AG04450 (cell line): ENCODE results near the gene AKAP5. TPM values are rescaled to one million over a fixed set of nuclear protein-coding genes. Genes with fewer than 3 reads are reported as not detected.

Source experiments
- CTCF ChIA-PET: fragments of 300-600, 350-600 bp; formaldehyde crosslinking; extraction: SDS; loops from one replicate; lab custom pipeline; 2022; ENCODE audit warnings: antibody characterized with exemption, inconsistent platforms; lab: Charles Lee
- POLR2A ChIA-PET: fragments of 350-600 bp; formaldehyde crosslinking; extraction: SDS; loops from one replicate; lab custom pipeline; 2021; ENCODE audit warnings: antibody characterized with exemption, inconsistent platforms; lab: Yijun Ruan, JAX
- DNase-seq: peaks from one replicate; pipeline ENCODE4 v3.0.0-alpha.2; 2011; ENCODE audit warnings: low read depth, low spot score
- H3K27ac ChIP-seq: one replicate; pipeline ENCODE4 v1.5.1; 2012; ENCODE audit warnings: low read depth, low read length, control low read depth
- H3K27me3 ChIP-seq: one replicate; pipeline ENCODE4 v1.6.0; 2012; ENCODE audit warnings: low read length; ENCODE audit not compliant: control insufficient read depth, insufficient read depth
- H3K4me3 ChIP-seq: 2 replicates; pipeline ENCODE4 v1.5.1; 2011; ENCODE audit warnings: mild to moderate bottlenecking, low read depth, low read length, control low read depth
- H3K9me3 ChIP-seq: 2 replicates; pipeline ENCODE4 v1.5.1; 2012; ENCODE audit warnings: low read length; ENCODE audit not compliant: control insufficient read depth, insufficient read depth
- polyA plus RNA-seq: library from polyadenylated mRNA; depleted of rRNA; stranded (reverse); fragments of >200 nt; gene quantifications from 2 replicates; pipeline ENCODE4 v1.2.3, GENCODE V29; 2011
- TF ChIP-seq, protein P1 (sequence below): IDR thresholded peaks from 2 replicates; pipeline ENCODE4 v1.5.1; 2011; ENCODE audit warnings: low read depth, low read length, control low read depth, inconsistent platforms

The AKAP5 gene
- polyA plus RNA-seq, 1 experiment = 0.77 TPM

DNA sequence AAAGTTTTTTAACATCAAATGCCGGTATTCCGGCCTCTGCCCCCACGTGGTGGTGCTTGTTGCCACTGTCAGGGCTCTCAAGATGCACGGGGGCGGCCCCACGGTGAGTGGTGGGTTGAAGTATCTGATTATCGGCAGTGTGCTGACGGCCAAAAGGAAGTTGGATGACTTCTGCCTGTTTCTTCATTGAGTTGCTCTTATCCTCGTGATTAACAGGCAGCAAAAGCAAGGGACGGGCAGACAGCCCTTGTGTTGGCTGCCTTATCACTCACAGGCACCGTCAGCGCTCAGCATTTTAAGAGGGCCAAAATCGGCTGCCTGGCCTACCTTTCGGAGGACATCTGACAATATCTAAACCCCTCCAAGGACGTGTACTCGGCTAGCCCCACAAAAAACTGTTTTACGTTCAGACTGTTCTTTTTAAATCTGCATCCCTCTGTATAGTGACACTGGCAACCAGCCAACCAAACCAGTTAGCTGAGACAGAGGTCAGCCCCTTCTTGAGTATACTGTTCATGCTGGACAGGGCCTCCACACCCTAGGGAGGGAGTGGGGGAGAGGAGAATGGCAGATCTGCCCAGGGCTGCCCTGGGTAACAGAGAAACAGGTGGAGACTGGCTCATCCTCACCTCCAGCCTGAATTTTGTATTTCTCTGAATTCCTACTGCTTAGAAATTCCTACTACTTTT, 22.9 kb upstream of the AKAP5 start:
- Histone ChIP-seq H3K4me3 (no peak overlapping the region), H3K9me3 (no peaks in the 10 kb centered on the region), H3K27ac (no peak overlapping the region), H3K27me3 (no peaks in the 10 kb centered on the region)
- ChIA-PET POLR2A (no interaction called here), CTCF (interaction anchor here (1.8 kb wide), 1 partner anchor 12 kb away, joined by 6 read pairs; no protein-coding TSS in a partner anchor)
- TF ChIP-seq, protein P1, sequence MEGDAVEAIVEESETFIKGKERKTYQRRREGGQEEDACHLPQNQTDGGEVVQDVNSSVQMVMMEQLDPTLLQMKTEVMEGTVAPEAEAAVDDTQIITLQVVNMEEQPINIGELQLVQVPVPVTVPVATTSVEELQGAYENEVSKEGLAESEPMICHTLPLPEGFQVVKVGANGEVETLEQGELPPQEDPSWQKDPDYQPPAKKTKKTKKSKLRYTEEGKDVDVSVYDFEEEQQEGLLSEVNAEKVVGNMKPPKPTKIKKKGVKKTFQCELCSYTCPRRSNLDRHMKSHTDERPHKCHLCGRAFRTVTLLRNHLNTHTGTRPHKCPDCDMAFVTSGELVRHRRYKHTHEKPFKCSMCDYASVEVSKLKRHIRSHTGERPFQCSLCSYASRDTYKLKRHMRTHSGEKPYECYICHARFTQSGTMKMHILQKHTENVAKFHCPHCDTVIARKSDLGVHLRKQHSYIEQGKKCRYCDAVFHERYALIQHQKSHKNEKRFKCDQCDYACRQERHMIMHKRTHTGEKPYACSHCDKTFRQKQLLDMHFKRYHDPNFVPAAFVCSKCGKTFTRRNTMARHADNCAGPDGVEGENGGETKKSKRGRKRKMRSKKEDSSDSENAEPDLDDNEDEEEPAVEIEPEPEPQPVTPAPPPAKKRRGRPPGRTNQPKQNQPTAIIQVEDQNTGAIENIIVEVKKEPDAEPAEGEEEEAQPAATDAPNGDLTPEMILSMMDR = no peak
- no peak for DNase-seq

DNA sequence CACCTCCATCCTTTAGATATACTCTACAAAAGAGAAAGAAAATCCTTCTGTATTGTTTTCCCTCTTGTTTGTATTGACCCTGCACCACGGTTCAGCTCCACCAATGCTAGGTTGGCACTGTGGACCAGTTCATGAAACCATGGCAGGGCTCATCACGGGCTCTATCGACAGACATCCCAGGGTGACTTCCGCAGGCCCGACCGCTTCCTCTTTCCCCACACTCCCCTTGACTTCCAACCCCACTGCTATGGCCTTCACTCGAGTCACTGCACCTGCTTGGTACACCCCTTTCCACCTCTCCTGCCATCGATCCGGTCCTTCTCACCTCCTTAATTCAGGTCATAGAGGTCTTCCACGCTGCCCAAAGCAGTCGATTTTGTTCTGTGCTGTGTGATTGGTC, 21.2 kb upstream of the AKAP5 start:
- no peak overlapping the region for H3K4me3 ChIP-seq
- no peaks in the 10 kb centered on the region for H3K27me3 ChIP-seq
- no peak overlapping the region for H3K27ac ChIP-seq
- DNase-seq = no peak
- ChIA-PET CTCF (interaction anchor here (0.9 to 2.6 kb wide), 2 partner anchors 12 to 14 kb away, joined by 3 to 17 read pairs; no protein-coding TSS in a partner anchor), POLR2A (no interaction called here)
- H3K9me3 ChIP-seq = no peaks in the 10 kb centered on the region
- TF ChIP-seq, protein P1 = no peak

DNA sequence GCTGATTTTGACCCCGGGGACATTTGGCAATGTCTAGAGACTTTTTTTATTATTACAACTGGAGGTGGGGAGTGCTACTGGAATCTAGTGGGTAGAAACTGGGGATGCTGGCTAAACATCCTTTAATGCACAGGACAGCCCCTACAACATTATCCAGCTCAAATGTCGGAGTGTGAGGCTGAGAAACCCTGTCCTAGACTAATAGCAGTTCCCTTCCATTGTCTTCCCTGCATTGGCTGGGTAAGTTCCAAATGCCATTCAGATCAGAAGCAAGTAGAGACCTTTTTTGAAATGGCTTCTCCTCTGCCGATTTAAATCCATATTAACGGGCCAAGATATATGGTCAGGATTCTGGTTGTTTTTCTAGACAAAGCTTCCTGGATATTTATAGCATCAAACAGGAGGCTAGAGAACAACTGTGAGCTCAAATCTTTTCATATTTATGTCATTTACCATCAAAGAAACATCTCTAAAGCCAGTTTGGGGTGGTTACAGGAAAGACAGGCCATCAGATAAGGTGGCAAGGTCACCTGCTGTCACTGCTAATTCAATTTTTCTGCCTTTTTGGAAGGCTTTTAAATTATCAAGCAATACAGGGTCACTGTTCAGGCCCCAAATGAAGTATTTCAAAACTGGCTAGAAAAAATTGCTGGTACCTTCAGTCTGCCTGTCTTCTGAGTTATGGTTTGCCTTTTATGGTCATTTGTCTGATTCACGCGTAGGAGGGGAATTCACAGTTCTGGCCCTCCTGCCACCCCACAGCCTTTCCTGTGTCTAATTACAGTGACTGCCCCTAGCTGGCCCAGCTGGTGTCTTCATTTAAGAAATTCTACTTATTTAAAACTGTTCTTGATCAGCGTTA, 20.1 kb upstream of the AKAP5 start:
- TF ChIP-seq, protein P1 = no peak
- Histone ChIP-seq H3K27me3 (no peaks in the 10 kb centered on the region), H3K27ac (peak overlapping the region; percentile 80), H3K9me3 (no peaks in the 10 kb centered on the region), H3K4me3 (no peak overlapping the region)
- POLR2A ChIA-PET = no interaction called here
- peak; percentile 42 for DNase-seq
- CTCF ChIA-PET = interaction anchor here (0.6 to 2.6 kb wide), 3 partner anchors 15 to 990 kb away, joined by 3 to 17 read pairs (median 4); no protein-coding TSS in a partner anchor

DNA sequence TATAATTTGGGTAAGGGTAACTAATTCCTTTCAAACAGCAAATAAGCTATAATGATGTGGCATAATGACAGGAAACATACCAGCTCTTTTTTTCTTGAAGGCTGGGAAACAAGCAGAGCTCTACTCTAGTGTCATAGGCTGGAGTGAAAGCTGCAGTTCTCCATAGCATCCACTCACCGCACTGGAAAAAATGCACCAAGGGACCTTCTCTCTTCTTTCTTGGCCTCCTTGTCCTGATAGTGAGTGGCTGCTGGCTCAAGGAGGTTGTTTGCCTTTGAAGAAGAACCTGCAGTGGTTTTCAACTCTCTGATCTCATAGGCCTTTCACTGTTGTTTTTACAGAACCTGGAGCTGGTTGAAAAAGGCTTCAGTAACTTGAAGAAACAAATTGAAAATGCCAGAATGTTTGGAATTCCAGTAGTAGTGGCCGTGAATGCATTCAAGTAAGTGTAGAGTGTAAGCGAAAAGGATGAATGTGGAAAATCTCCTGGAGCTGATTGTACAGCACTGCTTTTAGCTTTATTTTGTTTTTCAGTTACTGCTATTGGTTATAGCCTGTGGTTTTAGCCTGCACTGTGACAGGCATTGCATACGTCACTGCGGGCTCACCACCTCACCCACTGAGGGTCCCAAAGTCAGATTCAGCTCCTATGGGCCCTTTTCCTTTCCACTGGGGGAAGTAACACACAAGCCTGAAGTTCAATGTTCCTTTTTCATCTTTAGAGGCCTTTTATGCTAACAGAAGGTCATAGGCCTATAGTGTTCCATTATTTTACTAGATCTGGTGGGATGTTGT, 17.2 kb upstream of the AKAP5 start:
- no peaks in the 10 kb centered on the region for H3K27me3 ChIP-seq
- CTCF ChIA-PET = interaction anchor here (0.7 to 1.9 kb wide), 3 partner anchors 18 to 650 kb away, joined by 3 to 6 read pairs (median 4); no protein-coding TSS in a partner anchor
- H3K27ac ChIP-seq = no peak overlapping the region
- TF ChIP-seq, protein P1 = no peak
- H3K4me3 ChIP-seq = no peak overlapping the region
- DNase-seq = no peak
- H3K9me3 ChIP-seq = no peaks in the 10 kb centered on the region
- POLR2A ChIA-PET = interaction anchor here (0.6 kb wide), 1 partner anchor 183 kb away, joined by 3 read pairs; no protein-coding TSS in a partner anchor
